ENCODE results near the gene TMEM273. TPM values are rescaled to one million over a fixed set of nuclear protein-coding genes. Genes with fewer than 3 reads are reported as not detected.

The TMEM273 gene
- total RNA-seq, 4 donors from 2014 or later = 4.9 to 11.2 (median 7.8) TPM

GRCh38 chr10:49153971-49154370, 34.2 kb downstream of the TMEM273 start:
- no peaks in the 10 kb centered on the region for H3K27me3 ChIP-seq
- H3K9me3 ChIP-seq = no peaks in the 10 kb centered on the region

GRCh38 chr10:49153115-49153514, 35.1 kb downstream of the TMEM273 start:
- H3K4me1 ChIP-seq = no peaks in the 10 kb centered on the region
- ATAC-seq (no peak), DNase-seq (no peak)
- H3K27me3 ChIP-seq = no peaks in the 10 kb centered on the region
- TF ChIP-seq CTCF (IDR thresholded peaks at IDR 0.05 in 4 of 5, conservative IDR thresholded peaks at IDR 0.05 in 1 of 5) (no peak), POLR2A (IDR thresholded peaks at IDR 0.05) (no peak)
- in situ Hi-C loops (cut with MboI; ENCODE audit: low sequenced_read_pairs in 4 of 4) (loop anchor here in 2 of 4 donors (10.0 to 25.0 kb wide), 2 partner anchors 178 to 491 kb away; no protein-coding TSS in a partner anchor), intact Hi-C loops (cut with DNase I; ENCODE audit: low total_unique reads) (no loop called here)
- no peak overlapping the region for H3K4me3 ChIP-seq
- no peak overlapping the region for H3K27ac ChIP-seq
- no peaks in the 10 kb centered on the region for H3K9me3 ChIP-seq
- H3K36me3 ChIP-seq = no peaks in the 10 kb centered on the region

More at GRCh38 chr10:49153971-49154370, 34.2 kb downstream of the TMEM273 start:
- no peak overlapping the region for H3K27ac ChIP-seq
- in situ Hi-C loops (cut with MboI; ENCODE audit: low sequenced_read_pairs in 4 of 4) = loop anchor here in 2 of 4 donors (10.0 to 25.0 kb wide), 2 partner anchors 179 to 492 kb away; no protein-coding TSS in a partner anchor
- DNase-seq = no peak
- intact Hi-C loops (cut with DNase I; ENCODE audit: low total_unique reads) = no loop called here
- H3K36me3 ChIP-seq = no peaks in the 10 kb centered on the region
- H3K4me3 ChIP-seq = no peak overlapping the region
- H3K4me1 ChIP-seq = no peaks in the 10 kb centered on the region
- TF ChIP-seq CTCF (IDR thresholded peaks at IDR 0.05 in 4 of 5, conservative IDR thresholded peaks at IDR 0.05 in 1 of 5) = no peak
- no peak for TF ChIP-seq POLR2A (IDR thresholded peaks at IDR 0.05)
- ATAC-seq = no peak

GRCh38 chr10:49152663-49153062, 35.5 kb downstream of the TMEM273 start:
- H3K4me1 ChIP-seq = no peaks in the 10 kb centered on the region
- H3K36me3 ChIP-seq = no peaks in the 10 kb centered on the region
- in situ Hi-C loops (cut with MboI; ENCODE audit: low sequenced_read_pairs in 4 of 4) (loop anchor here in 2 of 4 donors (10.0 to 25.0 kb wide), 2 partner anchors 178 to 490 kb away; no protein-coding TSS in a partner anchor), intact Hi-C loops (cut with DNase I; ENCODE audit: low total_unique reads) (no loop called here)
- DNase-seq (no peak), ATAC-seq (no peak)
- H3K27ac ChIP-seq = no peak overlapping the region
- H3K27me3 ChIP-seq = no peaks in the 10 kb centered on the region
- TF ChIP-seq POLR2A (IDR thresholded peaks at IDR 0.05) (no peak), CTCF (IDR thresholded peaks at IDR 0.05 in 4 of 5, conservative IDR thresholded peaks at IDR 0.05 in 1 of 5) (no peak)
- no peaks in the 10 kb centered on the region for H3K9me3 ChIP-seq
- H3K4me3 ChIP-seq = no peak overlapping the region

- no peaks in the 10 kb centered on the region for H3K4me1 ChIP-seq
- intact Hi-C loops (cut with DNase I; ENCODE audit: low total_unique reads) = no loop called here
These were observed 36.2 kb downstream of the TMEM273 start for GRCh38 chr10:49152037-49152436.

More at GRCh38 chr10:49152037-49152436, 36.2 kb downstream of the TMEM273 start:
- Histone ChIP-seq H3K9me3 (no peaks in the 10 kb centered on the region), H3K27ac (no peak overlapping the region), H3K36me3 (no peaks in the 10 kb centered on the region), H3K4me3 (no peak overlapping the region), H3K27me3 (no peaks in the 10 kb centered on the region)
- ATAC-seq (no peak), DNase-seq (no peak)
- TF ChIP-seq POLR2A (IDR thresholded peaks at IDR 0.05) (no peak), CTCF (IDR thresholded peaks at IDR 0.05 in 4 of 5, conservative IDR thresholded peaks at IDR 0.05 in 1 of 5) (no peak)
- in situ Hi-C loops (cut with MboI; ENCODE audit: low sequenced_read_pairs in 4 of 4) = loop anchor here in 2 of 4 donors (10.0 to 25.0 kb wide), 2 partner anchors 177 to 490 kb away; no protein-coding TSS in a partner anchor
